Endothelial cell (in vitro differentiated cells): ENCODE measurements around the gene SPPL3. TPM values are rescaled to one million over a fixed set of nuclear protein-coding genes. Genes with fewer than 3 reads are reported as not detected.

Experiments
- DNase-seq: peaks from one replicate; pipeline ENCODE4 v3.0.0; 2021; ENCODE audit warnings: low spot score
- H3K27ac Mint-ChIP-seq: one replicate; pipeline ENCODE4 v1.8.0; 2021; ENCODE audit warnings: mixed read lengths, inconsistent platforms; ENCODE audit not compliant: unreplicated experiment
- H3K27me3 Mint-ChIP-seq: one replicate; pipeline ENCODE4 v1.8.0; 2021; ENCODE audit warnings: mild to moderate bottlenecking, moderate library complexity, mixed read lengths, inconsistent platforms; ENCODE audit not compliant: unreplicated experiment
- H3K36me3 Mint-ChIP-seq: one replicate; pipeline ENCODE4 v1.8.0; 2021; ENCODE audit warnings: mild to moderate bottlenecking, low read depth, mixed read lengths, inconsistent platforms; ENCODE audit not compliant: unreplicated experiment
- H3K4me1 Mint-ChIP-seq: one replicate; pipeline ENCODE4 v1.8.0; 2021; ENCODE audit warnings: mild to moderate bottlenecking, mixed read lengths, inconsistent platforms; ENCODE audit not compliant: unreplicated experiment
- H3K4me3 Mint-ChIP-seq: one replicate; pipeline ENCODE4 v1.8.0; 2021; ENCODE audit warnings: mild to moderate bottlenecking, mixed read lengths, inconsistent platforms; ENCODE audit not compliant: unreplicated experiment
- H3K9me3 Mint-ChIP-seq: one replicate; pipeline ENCODE4 v1.8.0; 2021; ENCODE audit warnings: mixed read lengths, inconsistent platforms; ENCODE audit not compliant: unreplicated experiment
- total RNA-seq: library from RNA; stranded (reverse); fragmentation: NEBNext Ultra II Directional; extraction: Animal tissue kit (Norgen Biotek cat#: 25700); gene quantifications from one replicate; pipeline ENCODE4 v1.2.1, GENCODE V29; 2021; ENCODE audit not compliant: unreplicated experiment
- TF ChIP-seq, protein P1 (sequence below): fragments of 200-600 bp; sonication (generic); IDR thresholded peaks from one replicate; pipeline ENCODE4 v1.5.0; 2021; ENCODE audit warnings: antibody characterized with exemption; ENCODE audit not compliant: unreplicated experiment

SPPL3 gene
- total RNA-seq, 1 donor from 2014 or later = 55.4 TPM

GRCh38 chr12:120816363-120816762 lies 87.8 kb downstream of the SPPL3 start:
- Mint-ChIP-seq H3K36me3 (no peaks in the 10 kb centered on the region), H3K4me1 (peaks cover 34% of the 10 kb centered on the region), H3K4me3 (no peak overlapping the region), H3K9me3 (no peaks in the 10 kb centered on the region), H3K27ac (no peak overlapping the region), H3K27me3 (no peaks in the 10 kb centered on the region)
- no peak for DNase-seq
- TF ChIP-seq, protein P1, sequence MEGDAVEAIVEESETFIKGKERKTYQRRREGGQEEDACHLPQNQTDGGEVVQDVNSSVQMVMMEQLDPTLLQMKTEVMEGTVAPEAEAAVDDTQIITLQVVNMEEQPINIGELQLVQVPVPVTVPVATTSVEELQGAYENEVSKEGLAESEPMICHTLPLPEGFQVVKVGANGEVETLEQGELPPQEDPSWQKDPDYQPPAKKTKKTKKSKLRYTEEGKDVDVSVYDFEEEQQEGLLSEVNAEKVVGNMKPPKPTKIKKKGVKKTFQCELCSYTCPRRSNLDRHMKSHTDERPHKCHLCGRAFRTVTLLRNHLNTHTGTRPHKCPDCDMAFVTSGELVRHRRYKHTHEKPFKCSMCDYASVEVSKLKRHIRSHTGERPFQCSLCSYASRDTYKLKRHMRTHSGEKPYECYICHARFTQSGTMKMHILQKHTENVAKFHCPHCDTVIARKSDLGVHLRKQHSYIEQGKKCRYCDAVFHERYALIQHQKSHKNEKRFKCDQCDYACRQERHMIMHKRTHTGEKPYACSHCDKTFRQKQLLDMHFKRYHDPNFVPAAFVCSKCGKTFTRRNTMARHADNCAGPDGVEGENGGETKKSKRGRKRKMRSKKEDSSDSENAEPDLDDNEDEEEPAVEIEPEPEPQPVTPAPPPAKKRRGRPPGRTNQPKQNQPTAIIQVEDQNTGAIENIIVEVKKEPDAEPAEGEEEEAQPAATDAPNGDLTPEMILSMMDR = no peak

DNA sequence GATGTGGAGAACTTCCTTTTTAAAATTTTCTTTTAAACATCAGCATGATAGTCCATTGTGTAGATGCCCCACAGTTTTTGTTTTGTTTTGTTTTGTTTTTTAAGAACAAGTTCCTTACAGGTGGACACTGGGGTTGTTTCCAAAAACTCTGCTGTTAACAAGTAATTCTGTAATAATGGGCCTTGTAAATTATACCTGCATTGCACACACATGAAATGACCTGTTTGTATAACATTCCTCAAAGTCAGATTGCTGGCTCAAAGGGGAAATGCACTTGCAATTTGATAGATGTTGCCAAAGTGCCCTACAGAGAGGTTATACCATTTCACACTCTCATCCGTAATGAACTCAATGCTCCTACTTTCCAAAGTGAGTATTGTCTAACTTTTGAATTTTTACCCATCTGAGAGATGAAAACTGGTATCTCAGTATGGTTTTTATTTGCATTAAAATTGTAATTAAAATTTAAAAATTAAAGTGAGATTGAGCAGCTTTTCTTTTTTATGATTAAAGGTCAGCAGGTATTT lies 89.2 kb downstream of the SPPL3 start:
- Mint-ChIP-seq H3K9me3 (no peaks in the 10 kb centered on the region), H3K36me3 (peaks cover 6% of the 10 kb centered on the region), H3K4me3 (no peak overlapping the region), H3K27ac (no peak overlapping the region), H3K27me3 (peaks cover 1% of the 10 kb centered on the region), H3K4me1 (peaks cover 31% of the 10 kb centered on the region)
- TF ChIP-seq, protein P1 = no peak
- no peak for DNase-seq

- TF ChIP-seq, protein P1 = no peak
- H3K4me1 Mint-ChIP-seq = peaks cover 31% of the 10 kb centered on the region
- no peak for DNase-seq
- H3K27ac Mint-ChIP-seq = no peak overlapping the region
- H3K36me3 Mint-ChIP-seq = peaks cover 6% of the 10 kb centered on the region
- no peak overlapping the region for H3K4me3 Mint-ChIP-seq
- H3K9me3 Mint-ChIP-seq = no peaks in the 10 kb centered on the region
- peaks cover 1% of the 10 kb centered on the region for H3K27me3 Mint-ChIP-seq
Observed at GRCh38 chr12:120814203-120814902, 89.8 kb downstream of the SPPL3 start.

GRCh38 chr12:120813588-120814153 lies 90.5 kb downstream of the SPPL3 start:
- Mint-ChIP-seq H3K9me3 (no peaks in the 10 kb centered on the region), H3K27ac (no peak overlapping the region), H3K4me1 (peaks cover 31% of the 10 kb centered on the region), H3K27me3 (peaks cover 1% of the 10 kb centered on the region), H3K36me3 (peaks cover 6% of the 10 kb centered on the region), H3K4me3 (no peak overlapping the region)
- TF ChIP-seq, protein P1 = no peak
- DNase-seq = no peak

GRCh38 chr12:120810021-120810420 lies 94.1 kb downstream of the SPPL3 start:
- Mint-ChIP-seq H3K9me3 (no peaks in the 10 kb centered on the region), H3K36me3 (peaks cover 6% of the 10 kb centered on the region), H3K4me3 (no peak overlapping the region), H3K27me3 (peaks cover 1% of the 10 kb centered on the region), H3K27ac (no peak overlapping the region), H3K4me1 (peaks cover 19% of the 10 kb centered on the region)
- no peak for DNase-seq
- TF ChIP-seq, protein P1 = no peak
